GM18858 (cell line): Measurements from ENCODE around the gene FAM228A.

Experiments
- ATAC-seq: cut with Tn5 transposase; IDR thresholded peaks from one replicate; pipeline ENCODE4 v1.9.1; 2021; ENCODE audit not compliant: unreplicated experiment

FAM228A gene

DNA sequence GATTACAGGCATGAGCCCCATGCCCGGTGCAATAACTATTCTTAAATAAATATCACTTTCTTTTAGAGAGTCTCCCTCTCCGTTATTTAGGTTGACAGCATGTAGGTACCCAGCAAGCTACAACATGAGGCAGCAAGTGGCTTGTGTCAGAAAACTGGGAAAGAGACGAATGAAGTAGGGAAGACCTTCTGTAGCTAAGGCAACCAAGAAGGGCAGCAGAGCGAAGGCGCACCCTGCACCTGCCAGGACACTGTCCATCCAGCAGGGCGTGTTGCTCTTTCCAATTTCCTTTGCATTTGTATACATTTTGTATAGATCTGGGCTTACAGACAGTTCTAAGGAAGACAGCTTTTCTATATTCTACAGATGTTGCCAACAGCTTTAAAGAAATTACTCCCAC is 48.1 kb downstream of the FAM228A start:
- no peak for ATAC-seq

DNA sequence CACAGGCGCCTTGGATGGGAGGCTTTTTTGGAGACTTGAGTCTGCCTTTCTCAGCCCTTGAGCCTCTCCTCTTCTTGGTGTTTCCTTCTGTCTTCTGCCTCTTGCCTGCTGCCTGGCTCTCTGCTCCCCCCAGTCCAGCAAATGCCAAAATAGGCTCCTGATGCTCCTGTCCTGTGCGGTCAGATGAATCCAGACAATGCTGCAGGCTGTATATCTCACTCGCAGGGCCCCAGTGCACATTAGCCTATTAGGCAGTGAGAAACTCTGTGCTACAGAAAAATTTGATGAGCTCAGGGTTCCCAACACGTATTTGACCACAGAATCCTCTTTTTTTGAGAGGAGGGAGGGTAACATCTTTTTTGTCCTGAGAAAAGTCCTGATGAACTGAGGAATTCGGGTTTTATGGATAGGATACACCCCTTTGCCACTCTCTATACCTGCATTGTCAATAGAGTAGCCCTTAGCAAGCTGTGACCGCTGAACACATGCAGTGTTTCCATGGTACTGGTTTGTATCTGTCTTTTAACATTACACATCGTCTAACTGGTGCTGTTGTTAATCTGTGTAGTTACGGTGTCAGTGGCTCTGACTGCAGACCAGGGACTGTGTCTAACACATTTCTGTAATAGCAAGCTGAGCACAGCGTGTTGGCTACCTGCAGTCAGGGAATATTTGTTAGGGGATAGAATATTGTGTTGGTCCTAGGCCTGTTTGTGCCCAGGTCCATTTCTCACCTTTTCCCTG is 50.8 kb downstream of the FAM228A start:
- ATAC-seq = no peak

DNA sequence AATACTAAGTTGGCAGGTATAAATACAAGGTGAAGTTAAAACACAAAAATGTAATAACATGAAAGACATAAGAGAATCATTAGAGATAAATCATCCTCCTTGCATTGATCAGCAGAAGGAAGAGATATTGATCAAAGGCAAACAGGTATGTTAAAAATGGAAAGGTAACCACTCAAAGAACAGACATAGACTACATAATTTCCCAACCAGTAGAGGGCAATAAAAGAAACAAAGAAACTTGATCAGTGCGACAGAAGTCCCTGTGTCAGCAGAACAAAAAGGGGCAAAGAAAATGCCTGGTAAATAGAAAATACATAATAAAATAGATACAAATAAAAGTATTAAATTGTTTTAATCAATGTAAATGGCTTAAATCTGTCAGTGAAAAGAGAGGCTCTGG is 53.6 kb downstream of the FAM228A start:
- no peak for ATAC-seq

DNA sequence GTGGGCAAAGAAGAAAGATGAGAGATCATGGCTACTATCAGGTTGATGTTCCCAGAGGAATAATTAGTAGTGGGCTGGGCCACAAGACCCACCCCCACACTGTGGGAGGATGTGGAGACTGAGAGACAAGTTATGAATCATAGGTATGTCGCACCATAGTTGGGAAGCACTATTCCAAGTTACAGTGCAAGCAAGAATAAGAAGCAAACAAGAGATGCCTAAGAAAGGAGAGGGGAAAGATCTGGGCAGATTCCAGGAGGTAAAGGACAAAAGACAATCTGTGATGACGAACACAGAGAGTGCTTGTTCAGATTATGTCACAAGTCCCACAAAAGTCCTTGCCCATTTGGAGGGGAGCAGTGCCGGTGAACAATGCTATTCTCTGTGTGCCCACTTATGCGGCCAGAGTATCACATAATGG is 56.6 kb downstream of the FAM228A start:
- no peak for ATAC-seq

DNA sequence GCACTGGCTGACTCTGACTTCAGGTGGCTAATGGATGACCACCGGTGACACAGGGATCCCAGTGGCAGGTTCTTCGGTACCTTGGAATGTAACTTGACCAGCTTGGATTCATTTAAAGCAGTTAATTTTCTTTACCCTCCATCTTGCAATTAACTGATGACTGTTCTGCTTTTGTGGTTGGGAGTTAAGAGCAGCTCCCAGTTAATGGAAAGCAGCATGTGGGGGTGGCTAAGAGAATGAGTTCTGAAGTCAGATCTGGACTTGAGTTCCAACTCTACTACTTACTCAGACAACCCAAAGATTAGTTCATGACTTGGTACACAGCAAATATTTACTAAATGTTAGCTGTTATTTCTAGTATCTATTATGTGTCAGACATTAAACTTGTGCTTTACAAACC is 58.5 kb downstream of the FAM228A start:
- ATAC-seq = no peak

DNA sequence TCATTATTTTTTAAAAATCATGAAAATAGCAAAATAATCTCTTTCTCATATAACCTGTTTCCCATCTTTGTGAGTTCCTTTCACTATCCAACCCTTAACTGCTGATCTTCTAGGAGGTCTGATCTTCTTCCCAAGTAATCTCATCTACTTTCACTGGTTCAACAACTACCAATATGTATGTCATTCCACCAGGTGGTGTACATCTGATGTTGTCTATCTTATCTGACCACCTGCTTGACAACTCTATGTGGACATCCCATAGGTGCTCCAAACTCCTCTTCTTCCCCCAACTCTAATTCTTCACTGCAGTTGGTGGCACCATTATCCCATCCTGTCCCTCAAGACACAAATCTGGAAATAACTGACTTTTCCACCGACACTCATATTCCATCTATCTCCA is 62.5 kb downstream of the FAM228A start:
- no peak for ATAC-seq

DNA sequence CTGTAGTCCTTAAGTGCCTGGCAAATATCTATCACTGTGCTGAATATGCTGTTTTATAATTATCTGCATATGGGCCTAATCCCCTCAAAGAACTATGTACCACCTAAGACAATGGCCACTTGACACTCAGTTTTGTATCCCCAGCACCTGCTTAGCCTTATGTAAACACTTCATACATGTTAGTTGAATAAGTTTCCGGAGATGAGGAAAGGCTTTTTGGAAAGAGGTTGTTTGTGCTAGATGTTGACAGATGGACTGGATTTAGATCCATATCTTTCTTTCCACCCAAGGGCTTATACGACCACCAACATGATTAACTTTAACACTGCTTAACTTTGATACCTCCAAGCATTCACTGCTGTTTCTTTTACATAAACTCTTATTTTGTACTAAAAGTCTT is 63.3 kb downstream of the FAM228A start:
- ATAC-seq = no peak

DNA sequence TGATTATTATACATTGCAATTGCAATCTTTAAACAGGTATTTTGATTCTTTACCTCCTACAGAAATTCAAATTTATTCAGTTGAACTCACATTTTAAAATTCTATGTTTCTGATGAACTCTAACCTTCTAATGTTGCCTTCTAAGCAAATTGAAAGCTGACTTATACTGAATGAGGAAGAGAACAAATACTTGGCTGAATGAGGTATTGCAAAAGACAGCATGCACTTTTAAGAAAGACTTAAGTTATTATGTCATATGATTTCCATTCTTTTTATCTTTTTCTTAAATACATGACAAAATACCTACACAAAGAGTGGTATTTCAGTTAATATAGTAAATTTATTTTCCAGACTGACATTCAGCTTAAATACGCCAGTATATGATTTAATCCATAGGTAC is 64.7 kb downstream of the FAM228A start:
- ATAC-seq = no peak
